Mesendoderm (in vitro differentiated cells): ENCODE results near the gene PLEKHO2. TPM values are rescaled to one million over a fixed set of nuclear protein-coding genes. Genes with fewer than 3 reads are reported as not detected.
"Not testable (repeated sequence)": the region's sequence is repeated elsewhere in the genome, so short reads cannot be mapped to it uniquely, and the experiment has no call there.

Experiments
- DNase-seq: peaks from one replicate; pipeline ENCODE4 v3.0.0; 2013
- H2AK5ac ChIP-seq: 2 replicates; pipeline ENCODE4 v1.6.1; 2013; ENCODE audit warnings: low read length, inconsistent platforms
- H2BK120ac ChIP-seq: 2 replicates; pipeline ENCODE4 v1.6.1; 2013; ENCODE audit warnings: low read depth, mild to moderate bottlenecking, low read length, moderate library complexity, mixed read lengths
- H2BK15ac ChIP-seq: replicated peaks from 2 replicates; pipeline ENCODE4 v1.6.1; 2013; ENCODE audit warnings: low read depth, mild to moderate bottlenecking, moderate library complexity
- H2BK5ac ChIP-seq: 2 replicates; pipeline ENCODE4 v1.6.1; 2013; ENCODE audit warnings: low read length, inconsistent platforms
- H3K18ac ChIP-seq: 2 replicates; pipeline ENCODE4 v1.6.1; 2013; ENCODE audit warnings: mild to moderate bottlenecking, low read length, mixed read lengths
- H3K23ac ChIP-seq: one replicate; pipeline ENCODE4 v1.6.1; 2013; ENCODE audit warnings: low read length
- H3K27ac ChIP-seq: 2 replicates; pipeline ENCODE4 v1.5.1; 2013; ENCODE audit warnings: low read depth, mild to moderate bottlenecking, inconsistent platforms, low read length, moderate library complexity
- H3K27me3 ChIP-seq: 2 replicates; pipeline ENCODE4 v1.6.1; 2013; ENCODE audit warnings: low read length, control low read depth, mild to moderate bottlenecking, inconsistent platforms; ENCODE audit not compliant: insufficient read depth, poor library complexity
- H3K36me3 ChIP-seq: 2 replicates; pipeline ENCODE4 v1.6.1; 2013; ENCODE audit warnings: low read length, inconsistent platforms; ENCODE audit not compliant: control insufficient read depth, insufficient read depth
- H3K4ac ChIP-seq: one replicate; pipeline ENCODE4 v1.6.1; 2013; ENCODE audit warnings: low read depth, mild to moderate bottlenecking, low read length, moderate library complexity
- H3K4me1 ChIP-seq: 2 replicates; pipeline ENCODE4 v1.6.1; 2013; ENCODE audit warnings: low read depth, low read length, inconsistent platforms; ENCODE audit not compliant: control insufficient read depth
- H3K4me2 ChIP-seq: 2 replicates; pipeline ENCODE4 v1.6.1; 2013; ENCODE audit warnings: low read length
- H3K4me3 ChIP-seq: 2 replicates; pipeline ENCODE4 v1.5.1; 2013; ENCODE audit warnings: mild to moderate bottlenecking, low read length
- H3K56ac ChIP-seq: one replicate; pipeline ENCODE4 v1.6.1; 2013; ENCODE audit warnings: low read length
- H3K79me1 ChIP-seq: 2 replicates; pipeline ENCODE4 v1.6.1; 2013; ENCODE audit warnings: low read length, inconsistent platforms
- H3K79me2 ChIP-seq: 2 replicates; pipeline ENCODE4 v1.6.1; 2013; ENCODE audit warnings: mild to moderate bottlenecking, low read length; ENCODE audit not compliant: control insufficient read depth, insufficient read depth
- H3K9ac ChIP-seq: 2 replicates; pipeline ENCODE4 v1.6.1; 2013; ENCODE audit warnings: low read length, inconsistent platforms
- H4K5ac ChIP-seq: one replicate; pipeline ENCODE4 v1.6.1; 2013; ENCODE audit warnings: low read length
- H4K8ac ChIP-seq: one replicate; pipeline ENCODE4 v1.6.1; 2013; ENCODE audit warnings: low read depth, mild to moderate bottlenecking, control low read depth, low read length, moderate library complexity
- WGBS: extraction: QIAGEN DNeasy Blood & Tissue Kit; methylation state at CpG from one replicate; pipeline ENCODE4 v1.1.7; 2013; ENCODE audit warnings: low lambda C conversion rate, missing lambda C conversion rate; ENCODE audit not compliant: insufficient coverage; ENCODE audit errors: extremely low coverage; 5-methylcytosine and 5-hydroxymethylcytosine counted together
- polyA plus RNA-seq, 2 experiments: library from polyadenylated mRNA; stranded (reverse); fragments of 200-250 nt; gene quantifications; one replicate each; pipeline ENCODE4 v1.2.3, GENCODE V29; 2013

PLEKHO2 gene, protein sequence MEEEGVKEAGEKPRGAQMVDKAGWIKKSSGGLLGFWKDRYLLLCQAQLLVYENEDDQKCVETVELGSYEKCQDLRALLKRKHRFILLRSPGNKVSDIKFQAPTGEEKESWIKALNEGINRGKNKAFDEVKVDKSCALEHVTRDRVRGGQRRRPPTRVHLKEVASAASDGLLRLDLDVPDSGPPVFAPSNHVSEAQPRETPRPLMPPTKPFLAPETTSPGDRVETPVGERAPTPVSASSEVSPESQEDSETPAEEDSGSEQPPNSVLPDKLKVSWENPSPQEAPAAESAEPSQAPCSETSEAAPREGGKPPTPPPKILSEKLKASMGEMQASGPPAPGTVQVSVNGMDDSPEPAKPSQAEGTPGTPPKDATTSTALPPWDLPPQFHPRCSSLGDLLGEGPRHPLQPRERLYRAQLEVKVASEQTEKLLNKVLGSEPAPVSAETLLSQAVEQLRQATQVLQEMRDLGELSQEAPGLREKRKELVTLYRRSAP
- polyA plus RNA-seq (2013, experiment 1 of 2): 10.9 TPM
- 11.2 TPM for polyA plus RNA-seq (2013, experiment 2 of 2)

DNA sequence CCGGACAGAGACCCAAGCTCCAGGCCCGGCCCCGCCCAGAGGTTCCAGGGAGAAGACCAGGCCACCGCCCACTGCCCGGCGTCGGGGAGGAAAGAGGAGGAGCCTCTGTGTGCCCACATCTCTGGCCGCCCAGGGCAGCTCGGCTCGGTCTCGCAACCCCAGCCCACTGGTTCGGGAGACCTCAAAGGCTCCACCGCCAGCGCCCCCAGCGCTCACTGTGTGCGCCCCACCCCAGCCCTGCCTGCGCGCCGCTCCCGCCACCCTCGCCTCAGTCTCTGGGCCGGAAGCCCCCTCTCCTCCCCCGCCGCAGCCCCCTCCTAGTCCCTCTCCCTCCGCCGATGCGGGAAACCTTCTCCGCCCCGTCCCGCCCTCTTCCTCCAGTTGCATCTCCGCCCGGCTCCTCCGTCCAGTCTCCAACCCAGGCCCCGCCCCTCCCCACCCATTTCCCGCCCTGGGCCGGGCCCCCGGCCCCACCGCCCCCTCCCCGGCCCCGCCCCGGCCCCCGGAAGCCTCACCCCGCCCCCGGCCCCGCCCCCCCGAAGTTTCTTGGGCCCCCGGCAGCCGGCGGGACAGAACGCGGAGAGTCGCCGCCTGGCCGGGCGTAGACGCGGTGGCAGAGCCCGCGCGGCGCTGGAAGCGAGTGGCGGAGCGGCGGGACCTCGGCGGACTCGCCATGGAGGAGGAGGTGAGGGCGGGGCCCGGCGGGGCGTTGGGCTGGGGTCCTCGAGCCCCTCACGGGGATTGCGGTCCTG is at the start of gene PLEKHO2:
Gene PLEKHO2, plus strand, starts transcription at position 572 of the 752 bp plus-strand sequence. Its CDS starts 102 bp downstream, at position 674.
- peak within 1 kb of the TSS; percentile 18 for H3K4ac ChIP-seq
- H3K4me1 ChIP-seq: peaks cover 21% of the 10 kb centered on the region
- H2BK5ac ChIP-seq: peak within 1 kb of the TSS; percentile 45
- peak; percentile 98 for DNase-seq
- peak within 1 kb of the TSS; percentile 58 for H2AK5ac ChIP-seq
- H3K9ac ChIP-seq: peak within 1 kb of the TSS; percentile 99
- peak within 1 kb of the TSS; percentile 96 for H3K4me3 ChIP-seq
- H3K27ac ChIP-seq: peak within 1 kb of the TSS; percentile 84
- no peak within 1 kb of the TSS for H4K8ac ChIP-seq
- peaks cover 23% of the 10 kb centered on the region for H3K79me1 ChIP-seq
- no CpG with 5 or more reads among the region's 75 CpGs for WGBS
- no peak within 1 kb of the TSS for H2BK15ac ChIP-seq
- H3K23ac ChIP-seq: peak within 1 kb of the TSS; percentile 94
- peak within 1 kb of the TSS; percentile 54 for H3K4me2 ChIP-seq
- H3K79me2 ChIP-seq: peaks cover 42% of the 10 kb centered on the region
- no peaks in the 10 kb centered on the region for H3K27me3 ChIP-seq
- no peak within 1 kb of the TSS for H2BK120ac ChIP-seq
- H3K36me3 ChIP-seq: peaks cover under 1% of the 10 kb centered on the region
- no peak within 1 kb of the TSS for H4K5ac ChIP-seq
- H3K56ac ChIP-seq: peak within 1 kb of the TSS; percentile 99
- H3K18ac ChIP-seq: peak within 1 kb of the TSS; percentile 54

DNA sequence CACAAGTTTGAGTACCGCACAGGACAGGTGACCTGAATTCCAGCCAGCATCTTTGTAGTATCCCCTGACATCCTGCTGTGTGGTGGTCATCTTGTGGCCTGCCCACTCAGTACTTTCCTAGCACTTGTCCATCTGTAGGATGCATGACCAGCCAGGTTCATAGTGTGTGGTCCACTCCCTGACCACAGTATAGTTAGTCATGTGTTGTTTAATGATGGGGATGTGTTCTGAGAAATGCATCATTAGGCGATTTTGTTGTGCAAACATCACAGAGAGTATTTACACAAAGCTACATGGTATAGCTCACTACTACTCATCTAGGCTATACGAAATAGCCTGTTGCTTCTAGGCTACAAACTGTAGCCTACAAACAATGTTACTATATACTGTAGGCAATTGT is 49.4 kb upstream of the PLEKHO2 start:
- Histone ChIP-seq H3K36me3 (no peaks in the 10 kb centered on the region), H3K18ac (no peak overlapping the region), H2AK5ac (no peak overlapping the region), H3K27ac (no peak overlapping the region), H3K4me2 (no peak overlapping the region), H2BK15ac (no peak overlapping the region), H3K4me1 (no peaks in the 10 kb centered on the region), H3K56ac (no peak overlapping the region), H4K8ac (no peak overlapping the region), H4K5ac (no peak overlapping the region), H3K9ac (no peak overlapping the region), H2BK120ac (no peak overlapping the region), H3K27me3 (no peaks in the 10 kb centered on the region), H3K23ac (no peak overlapping the region), H2BK5ac (no peak overlapping the region), H3K79me1 (no peaks in the 10 kb centered on the region), H3K79me2 (no peaks in the 10 kb centered on the region), H3K4ac (no peak overlapping the region), H3K4me3 (no peak overlapping the region)
- DNase-seq: no peak
- WGBS: no CpG with 5 or more reads among the region's 3 CpGs

- not testable (repeated sequence) for H3K23ac ChIP-seq, H4K8ac ChIP-seq, H3K27ac ChIP-seq, H2BK15ac ChIP-seq, H3K4me2 ChIP-seq, H3K36me3 ChIP-seq, H3K79me2 ChIP-seq, H3K56ac ChIP-seq, H3K18ac ChIP-seq, H3K79me1 ChIP-seq, H3K4ac ChIP-seq, H3K27me3 ChIP-seq, H3K4me3 ChIP-seq, H4K5ac ChIP-seq, H2AK5ac ChIP-seq, H2BK5ac ChIP-seq, DNase-seq, H2BK120ac ChIP-seq, H3K4me1 ChIP-seq, H3K9ac ChIP-seq
- WGBS: no CpG with 5 or more reads among the region's 7 CpGs
Observed at GRCh38 chr15:64795299-64795698, 46.4 kb upstream of the PLEKHO2 start.

DNA sequence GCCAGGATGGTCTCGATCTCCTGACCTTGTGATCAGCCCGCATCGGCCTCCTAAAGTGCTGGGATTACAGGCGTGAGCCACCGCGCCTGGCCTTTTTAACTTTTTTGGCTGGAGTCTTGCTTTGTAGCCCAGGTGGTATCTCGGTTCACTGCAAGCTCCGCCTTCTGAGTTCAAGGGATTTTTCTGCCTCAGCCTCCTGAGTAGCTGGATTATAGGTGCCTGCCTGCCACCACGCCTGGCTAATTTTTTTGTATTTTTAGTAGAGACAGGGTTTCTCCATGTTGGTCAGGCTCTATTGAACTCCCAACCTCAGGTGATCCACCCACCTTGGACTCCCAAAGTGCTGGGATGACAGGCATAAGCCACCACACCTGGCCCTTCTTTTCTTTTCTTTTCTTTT is 45.8 kb upstream of the PLEKHO2 start:
- H2BK5ac ChIP-seq, H3K18ac ChIP-seq, H3K79me2 ChIP-seq, H4K8ac ChIP-seq, H3K4me2 ChIP-seq, H4K5ac ChIP-seq, H3K36me3 ChIP-seq, H3K79me1 ChIP-seq, H2BK120ac ChIP-seq, H3K23ac ChIP-seq, H3K9ac ChIP-seq, H3K4me1 ChIP-seq, H2BK15ac ChIP-seq, H3K56ac ChIP-seq, DNase-seq, H3K27ac ChIP-seq, H3K4ac ChIP-seq, H3K4me3 ChIP-seq, H3K27me3 ChIP-seq, H2AK5ac ChIP-seq: not testable (repeated sequence)
- WGBS: no CpG with 5 or more reads among the region's 9 CpGs

DNA sequence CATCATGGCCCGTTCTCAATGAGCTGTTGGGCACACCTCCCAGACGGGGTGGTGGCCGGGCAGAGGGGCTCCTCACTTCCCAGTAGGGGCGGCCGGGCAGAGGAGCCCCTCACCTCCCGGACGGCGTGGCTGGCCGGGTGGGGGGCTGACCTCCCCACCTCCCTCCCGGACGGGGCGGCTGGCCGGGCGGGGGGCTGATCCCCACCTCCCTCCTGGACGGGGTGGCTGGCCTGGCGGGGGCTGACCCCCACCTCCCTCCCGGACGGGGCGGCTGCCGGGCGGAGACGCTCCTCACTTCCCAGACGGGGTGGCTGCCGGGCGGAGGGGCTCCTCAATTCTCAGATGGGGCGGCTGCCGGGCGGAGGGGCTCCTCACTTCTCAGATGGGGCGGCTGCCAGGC is 42.8 kb upstream of the PLEKHO2 start:
- H2BK5ac ChIP-seq, H3K4me3 ChIP-seq, H4K8ac ChIP-seq, H3K56ac ChIP-seq, H3K23ac ChIP-seq, H3K18ac ChIP-seq, H2AK5ac ChIP-seq, H3K4me1 ChIP-seq, H3K36me3 ChIP-seq, H3K4ac ChIP-seq, H3K79me2 ChIP-seq, H3K27me3 ChIP-seq, H2BK120ac ChIP-seq, H3K4me2 ChIP-seq, DNase-seq, H4K5ac ChIP-seq, H2BK15ac ChIP-seq, H3K9ac ChIP-seq, H3K79me1 ChIP-seq, H3K27ac ChIP-seq: not testable (repeated sequence)
- no CpG with 5 or more reads among the region's 29 CpGs for WGBS
